SK-N-SH (cell line): ENCODE data around the gene RB1.

ENCODE experiments used
- EP300 ChIP-seq, 2 experiments: IDR thresholded peaks; 2 replicates each; pipeline versions ENCODE4 v1.4.0 to v1.6.1; 2012; ENCODE audit warnings: borderline replicate concordance in 1 of 2, low read depth in 1 of 2, low read length in 1 of 2
- MXI1 ChIP-seq: IDR thresholded peaks from 2 replicates; pipeline ENCODE4 v1.6.1; 2012; ENCODE audit warnings: mild to moderate bottlenecking, low read depth, low read length, improper control_type of control experiment
- NFIC ChIP-seq: IDR thresholded peaks from 2 replicates; pipeline ENCODE4 v1.4.0; 2012; ENCODE audit warnings: borderline replicate concordance
- RFX5 ChIP-seq: IDR thresholded peaks from 2 replicates; pipeline ENCODE4 v1.6.1; 2012; ENCODE audit warnings: mild to moderate bottlenecking, improper control_type of control experiment, low read length
- TF ChIP-seq, protein P1 (sequence below): IDR thresholded peaks from 2 replicates; pipeline ENCODE4 v1.6.1; 2012; ENCODE audit warnings: mild to moderate bottlenecking, low read depth, low read length, moderate library complexity
- TF ChIP-seq, protein P2 (sequence below): fragments of 200-600 bp; sonication (generic); IDR thresholded peaks from 2 replicates; pipeline ENCODE4 v1.6.1; 2017; ENCODE audit warnings: antibody characterized with exemption, mild to moderate bottlenecking, moderate library complexity

DNA sequence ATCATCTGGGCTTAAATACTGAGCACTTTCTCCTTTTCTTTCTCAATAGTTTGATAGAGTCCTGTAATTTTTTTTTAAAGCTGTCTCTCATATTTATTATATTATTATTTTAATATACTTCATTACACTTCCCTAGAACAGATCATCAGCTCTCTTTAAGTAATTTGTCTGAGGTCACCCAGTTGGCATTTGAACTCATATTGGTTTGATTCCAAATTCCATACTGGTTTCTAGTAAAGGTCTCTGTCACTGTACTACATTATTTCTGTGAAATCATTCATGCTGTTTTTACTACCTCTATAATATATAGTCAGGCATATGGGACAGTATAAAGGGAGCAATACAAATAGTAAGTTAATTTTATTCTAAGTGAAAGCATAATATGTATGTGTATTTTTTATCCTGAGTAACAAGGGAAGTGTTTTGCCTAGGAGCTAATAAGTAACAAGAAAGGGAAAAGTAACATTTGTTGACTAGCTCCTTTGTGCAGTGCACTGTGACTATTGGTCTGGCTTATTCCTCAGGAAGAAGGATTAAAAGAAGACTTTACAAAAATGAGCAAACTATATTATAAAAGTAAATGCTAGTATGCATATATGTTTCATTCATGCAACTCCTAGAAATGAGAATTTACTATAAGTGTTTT, 95.0 kb downstream of the RB1 start:
- TF ChIP-seq NFIC (no peak; the same call in 1 of the 2 replicates), MXI1 (no peak), RFX5 (no peak), EP300 (IDR thresholded peaks at IDR 0.05; ENCODE audit: borderline replicate concordance in 1 of 2, low read depth in 1 of 2, low read length in 1 of 2) (no peak)
- TF ChIP-seq, protein P1, sequence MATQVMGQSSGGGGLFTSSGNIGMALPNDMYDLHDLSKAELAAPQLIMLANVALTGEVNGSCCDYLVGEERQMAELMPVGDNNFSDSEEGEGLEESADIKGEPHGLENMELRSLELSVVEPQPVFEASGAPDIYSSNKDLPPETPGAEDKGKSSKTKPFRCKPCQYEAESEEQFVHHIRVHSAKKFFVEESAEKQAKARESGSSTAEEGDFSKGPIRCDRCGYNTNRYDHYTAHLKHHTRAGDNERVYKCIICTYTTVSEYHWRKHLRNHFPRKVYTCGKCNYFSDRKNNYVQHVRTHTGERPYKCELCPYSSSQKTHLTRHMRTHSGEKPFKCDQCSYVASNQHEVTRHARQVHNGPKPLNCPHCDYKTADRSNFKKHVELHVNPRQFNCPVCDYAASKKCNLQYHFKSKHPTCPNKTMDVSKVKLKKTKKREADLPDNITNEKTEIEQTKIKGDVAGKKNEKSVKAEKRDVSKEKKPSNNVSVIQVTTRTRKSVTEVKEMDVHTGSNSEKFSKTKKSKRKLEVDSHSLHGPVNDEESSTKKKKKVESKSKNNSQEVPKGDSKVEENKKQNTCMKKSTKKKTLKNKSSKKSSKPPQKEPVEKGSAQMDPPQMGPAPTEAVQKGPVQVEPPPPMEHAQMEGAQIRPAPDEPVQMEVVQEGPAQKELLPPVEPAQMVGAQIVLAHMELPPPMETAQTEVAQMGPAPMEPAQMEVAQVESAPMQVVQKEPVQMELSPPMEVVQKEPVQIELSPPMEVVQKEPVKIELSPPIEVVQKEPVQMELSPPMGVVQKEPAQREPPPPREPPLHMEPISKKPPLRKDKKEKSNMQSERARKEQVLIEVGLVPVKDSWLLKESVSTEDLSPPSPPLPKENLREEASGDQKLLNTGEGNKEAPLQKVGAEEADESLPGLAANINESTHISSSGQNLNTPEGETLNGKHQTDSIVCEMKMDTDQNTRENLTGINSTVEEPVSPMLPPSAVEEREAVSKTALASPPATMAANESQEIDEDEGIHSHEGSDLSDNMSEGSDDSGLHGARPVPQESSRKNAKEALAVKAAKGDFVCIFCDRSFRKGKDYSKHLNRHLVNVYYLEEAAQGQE = no peak
- TF ChIP-seq, protein P2, sequence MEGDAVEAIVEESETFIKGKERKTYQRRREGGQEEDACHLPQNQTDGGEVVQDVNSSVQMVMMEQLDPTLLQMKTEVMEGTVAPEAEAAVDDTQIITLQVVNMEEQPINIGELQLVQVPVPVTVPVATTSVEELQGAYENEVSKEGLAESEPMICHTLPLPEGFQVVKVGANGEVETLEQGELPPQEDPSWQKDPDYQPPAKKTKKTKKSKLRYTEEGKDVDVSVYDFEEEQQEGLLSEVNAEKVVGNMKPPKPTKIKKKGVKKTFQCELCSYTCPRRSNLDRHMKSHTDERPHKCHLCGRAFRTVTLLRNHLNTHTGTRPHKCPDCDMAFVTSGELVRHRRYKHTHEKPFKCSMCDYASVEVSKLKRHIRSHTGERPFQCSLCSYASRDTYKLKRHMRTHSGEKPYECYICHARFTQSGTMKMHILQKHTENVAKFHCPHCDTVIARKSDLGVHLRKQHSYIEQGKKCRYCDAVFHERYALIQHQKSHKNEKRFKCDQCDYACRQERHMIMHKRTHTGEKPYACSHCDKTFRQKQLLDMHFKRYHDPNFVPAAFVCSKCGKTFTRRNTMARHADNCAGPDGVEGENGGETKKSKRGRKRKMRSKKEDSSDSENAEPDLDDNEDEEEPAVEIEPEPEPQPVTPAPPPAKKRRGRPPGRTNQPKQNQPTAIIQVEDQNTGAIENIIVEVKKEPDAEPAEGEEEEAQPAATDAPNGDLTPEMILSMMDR = no peak
